Mucosa of gallbladder (tissue), 1 donor: Measurements from ENCODE around the gene COTL1. TPM values are rescaled to one million over a fixed set of nuclear protein-coding genes. Genes with fewer than 3 reads are reported as not detected.
"Not testable (repeated sequence)": the region's sequence is repeated elsewhere in the genome, so short reads cannot be mapped to it uniquely, and the experiment has no call there.

ENCODE experiments used
- DNase-seq: peaks from one replicate; pipeline ENCODE4 v3.0.0-alpha.2; 2020; ENCODE audit warnings: low spot score
- total RNA-seq: library from RNA; stranded (reverse); gene quantifications from one replicate; pipeline ENCODE4 v1.2.1, GENCODE V29; 2021
- donor health status: DM: no; HTN: no; CAD: no.

The COTL1 gene
- total RNA-seq, 1 donor from 2014 or later = 129 TPM

DNA sequence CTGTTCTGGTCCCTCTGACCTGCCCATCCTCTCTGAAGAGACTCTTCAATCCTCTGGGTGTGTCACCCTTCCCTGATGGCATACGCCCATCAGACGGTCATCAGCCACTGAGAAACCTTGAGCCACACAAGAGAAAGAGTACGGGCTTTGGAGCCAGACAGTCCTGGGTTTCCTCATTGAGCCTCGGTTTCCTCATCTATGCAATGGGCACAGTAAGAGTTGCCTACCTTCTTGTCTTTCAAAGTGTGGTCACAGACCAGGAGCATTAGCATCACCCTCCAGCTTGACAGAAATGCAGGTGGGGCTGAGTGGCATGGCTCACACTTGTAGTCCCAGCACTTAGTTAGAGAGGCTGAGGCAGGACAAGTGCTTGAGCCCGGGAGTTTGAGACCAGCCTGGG lies 87.3 kb downstream of the COTL1 start:
- no peak for DNase-seq

DNA sequence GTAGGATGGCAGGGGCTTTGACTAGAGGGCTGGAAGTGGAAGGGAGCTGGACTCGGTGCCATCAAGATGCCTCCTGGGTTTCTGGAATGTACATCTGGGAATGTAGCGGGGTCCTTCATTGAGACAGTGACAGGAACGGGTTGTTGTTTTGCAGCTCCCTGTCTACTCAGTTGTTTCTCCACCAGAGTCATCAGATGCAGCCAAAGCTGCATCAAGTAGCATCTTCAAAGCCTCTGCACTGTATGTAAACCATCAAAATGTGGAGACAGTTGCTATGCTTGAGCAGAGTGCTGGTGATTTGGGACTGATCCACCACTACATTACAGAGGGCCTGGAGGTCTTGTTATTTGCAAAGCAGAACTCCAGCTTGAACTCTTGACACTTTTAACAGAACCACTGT lies 88.3 kb downstream of the COTL1 start:
- DNase-seq = no peak

DNA sequence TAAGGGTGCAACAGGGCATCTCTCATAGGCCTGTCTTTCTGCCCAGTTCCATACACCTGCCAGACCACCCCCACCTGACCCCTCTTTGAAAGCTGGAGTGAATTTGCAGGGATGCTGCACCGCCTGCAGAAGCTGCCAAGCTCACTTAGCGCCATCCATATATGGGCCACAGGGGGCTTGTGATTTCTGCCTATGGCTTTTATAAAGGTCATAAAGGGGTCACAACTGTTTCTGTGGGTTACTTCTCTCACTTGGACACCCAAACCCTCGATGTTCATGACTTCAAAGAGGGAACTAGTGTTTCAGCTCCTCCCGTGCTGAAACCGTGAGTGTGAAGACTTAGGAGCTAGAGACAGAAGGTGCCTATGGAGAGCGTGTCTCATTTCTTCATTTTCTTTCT lies 89.6 kb downstream of the COTL1 start:
- DNase-seq = no peak

DNA sequence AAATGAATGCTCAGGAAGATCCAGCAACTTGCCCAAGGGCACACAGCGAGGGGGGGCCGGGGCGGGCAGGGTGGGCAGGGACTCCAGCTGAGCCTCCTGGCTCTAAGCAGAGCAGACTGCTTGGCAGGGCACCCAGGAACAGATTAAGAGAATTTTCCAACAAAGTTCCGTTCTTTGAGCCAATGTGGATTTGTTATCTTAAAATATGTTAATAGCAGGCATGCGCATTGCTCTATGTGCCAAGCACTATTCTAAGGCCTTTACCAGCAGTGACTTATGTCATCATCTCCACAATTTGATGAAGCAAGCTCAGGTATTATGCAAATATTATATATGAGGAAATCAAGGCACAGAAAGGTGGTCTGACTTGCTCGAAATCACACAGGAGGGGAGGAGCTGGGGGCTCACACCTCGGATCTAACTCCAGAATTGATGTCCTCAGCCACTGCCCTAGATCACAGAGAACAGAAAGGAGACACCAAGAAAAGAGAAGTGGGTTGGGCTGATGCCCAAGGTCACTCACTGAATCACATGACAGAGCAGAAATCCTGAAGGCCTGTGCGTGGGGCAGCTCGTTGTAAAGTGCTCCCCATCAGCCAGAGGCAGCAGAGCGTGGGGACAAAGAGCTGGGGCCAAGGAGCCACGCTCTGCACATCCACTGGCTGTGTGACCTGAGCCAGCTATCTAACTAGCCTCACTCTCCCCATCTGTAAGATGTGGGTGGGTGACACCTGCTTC lies 90.2 kb downstream of the COTL1 start:
- no peak for DNase-seq

DNA sequence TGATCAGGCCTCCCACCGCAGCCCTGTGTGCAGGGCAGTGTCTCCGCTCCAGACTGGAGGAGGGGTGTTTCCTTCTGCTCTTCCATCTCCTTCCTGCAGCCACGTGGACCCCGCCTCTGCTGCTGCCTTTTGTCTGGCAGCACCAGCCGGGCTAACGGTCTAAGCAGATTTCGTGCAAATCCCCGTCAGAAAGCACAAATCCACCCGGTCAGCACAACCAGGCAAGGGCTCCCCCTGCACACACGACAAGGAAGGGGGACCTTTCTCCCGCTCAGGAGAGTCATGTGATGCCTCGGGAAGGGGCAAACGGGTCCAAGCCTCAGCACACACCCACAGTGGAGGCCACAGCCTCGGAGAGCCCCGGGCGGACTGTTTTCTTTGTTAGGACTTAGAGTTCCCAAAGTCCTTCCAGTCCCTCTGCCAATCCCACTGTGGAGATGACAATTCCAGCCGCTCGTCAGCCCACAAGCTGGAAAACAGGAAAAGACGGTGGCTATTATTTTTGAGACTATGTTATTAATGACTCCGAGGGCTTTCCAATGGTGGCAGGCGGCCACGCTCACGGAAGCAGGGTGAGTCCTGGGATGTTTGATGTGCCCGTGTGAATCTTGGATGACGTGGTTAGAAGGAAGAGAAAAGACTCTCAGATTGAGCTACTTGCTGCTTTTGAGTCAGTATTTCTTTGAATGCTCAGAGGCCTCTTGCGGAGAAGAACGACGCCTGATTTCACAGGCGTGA lies 90.9 kb downstream of the COTL1 start:
- no peak for DNase-seq

GRCh38 chr16:84524941-84525581 lies 92.8 kb downstream of the COTL1 start:
- not testable (repeated sequence) for DNase-seq

- no peak for DNase-seq
Measured at GRCh38 chr16:84524346-84524920, 93.4 kb downstream of the COTL1 start.

DNA sequence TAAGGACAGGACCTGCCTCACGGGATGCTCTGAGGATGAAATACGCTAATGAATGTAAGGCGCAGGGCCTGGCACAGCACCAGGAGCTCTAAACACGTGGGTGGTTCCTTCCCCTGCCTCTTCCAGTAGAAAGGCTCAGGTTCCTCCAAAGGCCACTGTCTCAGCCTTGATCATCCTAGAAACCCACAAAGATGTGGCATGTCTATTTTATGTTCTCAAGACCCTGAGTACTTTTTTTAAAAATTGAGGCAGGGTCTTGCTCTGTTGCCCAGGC lies 96.4 kb downstream of the COTL1 start:
- no peak for DNase-seq

DNA sequence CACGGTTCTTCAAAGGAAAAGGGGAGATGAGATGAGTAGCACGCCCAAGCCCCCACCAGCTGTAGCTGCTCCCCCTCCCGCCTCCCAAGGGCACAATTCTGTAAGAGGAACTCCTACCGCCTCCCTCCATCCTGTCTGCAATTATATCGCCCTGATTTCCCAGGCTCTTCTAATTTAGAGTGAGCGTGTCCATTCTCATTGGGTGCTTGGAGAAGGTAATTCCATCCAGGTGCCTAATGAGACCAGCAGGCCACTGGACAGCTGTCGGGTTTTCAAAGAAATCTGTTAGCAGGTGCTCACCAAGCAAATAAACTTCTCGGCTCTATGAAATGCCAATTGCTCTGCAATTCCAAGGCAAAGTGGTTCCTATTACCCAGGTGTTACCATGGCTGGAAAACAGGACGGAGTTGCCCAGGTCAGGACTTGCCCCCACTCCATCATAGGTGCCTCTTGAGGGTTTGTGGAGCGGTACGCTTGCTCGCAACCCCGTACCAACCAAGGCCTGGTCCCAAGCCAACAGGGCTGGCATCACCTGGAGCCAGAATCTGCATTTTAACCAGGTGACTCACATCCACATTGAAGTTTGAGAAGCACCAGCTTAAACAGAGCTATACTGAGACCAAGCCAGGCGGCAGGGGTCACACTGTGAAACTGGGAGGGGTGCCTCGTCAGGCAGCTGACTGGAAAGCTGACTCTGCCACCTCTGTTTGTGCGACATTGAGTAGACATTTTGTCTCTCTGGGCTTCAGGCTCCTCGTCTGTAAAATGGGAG lies 97.0 kb downstream of the COTL1 start:
- DNase-seq = no peak

DNA sequence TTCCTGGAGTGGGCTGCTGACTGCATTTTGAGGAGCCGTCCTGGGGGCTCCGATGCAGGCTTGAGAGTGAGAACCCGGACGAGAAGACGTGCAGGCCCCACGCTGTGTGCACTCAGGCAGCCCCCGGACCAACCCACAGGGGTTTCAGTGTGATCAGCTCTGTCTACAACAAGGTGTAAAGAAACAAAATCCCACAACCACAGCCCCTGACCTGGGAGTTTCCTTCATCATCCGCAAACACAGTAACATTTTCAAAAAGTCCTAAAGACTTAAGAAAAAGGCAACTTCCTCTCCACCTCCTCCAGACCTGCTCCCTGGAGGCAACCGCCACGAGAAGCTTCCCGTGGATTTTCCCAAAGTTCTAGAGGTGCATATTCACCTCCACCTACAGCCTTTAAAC lies 98.0 kb downstream of the COTL1 start:
- no peak for DNase-seq

- no peak for DNase-seq
Measured at GRCh38 chr16:84518804-84519341, 99.0 kb downstream of the COTL1 start.

DNA sequence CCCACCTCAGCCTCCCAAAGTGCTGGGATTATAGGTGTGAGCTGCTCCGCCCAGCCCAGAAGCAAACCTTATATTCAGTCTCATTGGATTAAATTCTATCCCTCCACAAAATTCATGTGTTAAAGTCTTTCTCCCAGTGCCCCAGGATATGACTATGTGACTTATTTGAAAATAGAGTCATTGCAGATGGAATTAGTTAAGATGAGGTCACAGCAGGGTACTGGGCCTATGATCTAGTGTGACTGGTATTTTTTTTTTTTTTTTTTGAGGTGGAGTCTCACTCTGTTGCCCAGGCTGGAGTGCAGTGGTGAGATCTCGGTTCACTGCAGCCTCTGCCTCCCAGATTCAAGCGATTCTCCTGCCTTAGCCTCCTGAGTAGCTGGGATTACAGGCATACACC lies 99.7 kb downstream of the COTL1 start:
- not testable (repeated sequence) for DNase-seq

DNA sequence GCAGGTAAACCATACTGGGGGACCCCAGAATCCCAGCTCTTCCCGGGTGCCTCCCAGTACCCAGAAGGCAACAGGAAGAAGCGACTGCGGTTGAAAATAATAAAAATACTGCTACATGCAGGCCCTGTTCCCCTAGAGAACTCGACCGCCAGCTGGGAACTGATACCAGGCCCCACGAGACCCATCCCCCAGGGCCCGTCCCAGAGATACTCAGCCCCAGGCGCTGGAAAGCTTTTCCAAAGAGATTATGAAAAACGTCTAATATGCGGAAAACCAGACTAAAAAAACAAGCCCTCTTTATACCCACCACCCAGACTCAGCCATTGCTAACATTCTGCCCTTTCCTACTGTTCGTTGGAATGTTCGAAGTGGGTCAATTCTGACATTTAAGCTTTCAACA lies 100.5 kb downstream of the COTL1 start:
- DNase-seq = no peak

Other genes starting within 250 kb of the COTL1 start
- gene ATP2C2, start 249.5 kb downstream of the COTL1 start, total RNA-seq = 62.8 TPM
- 22.5 TPM for gene MEAK7, start 113.4 kb downstream of the COTL1 start, total RNA-seq
- gene KLHL36, start 30.4 kb upstream of the COTL1 start, total RNA-seq = 76.2 TPM
- gene USP10, start 81.9 kb upstream of the COTL1 start, total RNA-seq = 60.8 TPM
- 117 TPM for gene CRISPLD2, start 201.9 kb upstream of the COTL1 start, total RNA-seq